ENCODE data around the gene RHOBTB1. TPM values are rescaled to one million over a fixed set of nuclear protein-coding genes. Genes with fewer than 3 reads are reported as not detected.

Gene RHOBTB1
- total and polyA plus RNA-seq, 9 of the 15 experiments (the other 6 are each of a cell fraction or from before 2014, with no cell fraction given), result 1.7 to 11.7 (median 9.3) TPM

- TF ChIP-seq ZBTB12 (CRISPR knock-in tag; IDR thresholded peaks at IDR 0.05), result peak; percentile 50; the same call in 1 of the 2 replicates
- TF ChIP-seq L3MBTL2 (IDR thresholded peaks at IDR 0.05), result peak; percentile 79
- TF ChIP-seq FOXA3 (CRISPR knock-in tag; conservative IDR thresholded peaks at IDR 0.05 in 1 of 2, IDR thresholded peaks at IDR 0.05 in 1 of 2), result peak in 1 of 2 experiments; percentile 43; a peak in 1 of 4 replicates
- TF ChIP-seq FOXK1 (CRISPR knock-in tag; IDR thresholded peaks at IDR 0.05; ENCODE audit: borderline replicate concordance), result peak; percentile 90
- peak; percentile 20; the same call in 1 of the 2 replicates for TF ChIP-seq USF2 (CRISPR knock-in tag; IDR thresholded peaks at IDR 0.05)
- TF ChIP-seq, protein P1, sequence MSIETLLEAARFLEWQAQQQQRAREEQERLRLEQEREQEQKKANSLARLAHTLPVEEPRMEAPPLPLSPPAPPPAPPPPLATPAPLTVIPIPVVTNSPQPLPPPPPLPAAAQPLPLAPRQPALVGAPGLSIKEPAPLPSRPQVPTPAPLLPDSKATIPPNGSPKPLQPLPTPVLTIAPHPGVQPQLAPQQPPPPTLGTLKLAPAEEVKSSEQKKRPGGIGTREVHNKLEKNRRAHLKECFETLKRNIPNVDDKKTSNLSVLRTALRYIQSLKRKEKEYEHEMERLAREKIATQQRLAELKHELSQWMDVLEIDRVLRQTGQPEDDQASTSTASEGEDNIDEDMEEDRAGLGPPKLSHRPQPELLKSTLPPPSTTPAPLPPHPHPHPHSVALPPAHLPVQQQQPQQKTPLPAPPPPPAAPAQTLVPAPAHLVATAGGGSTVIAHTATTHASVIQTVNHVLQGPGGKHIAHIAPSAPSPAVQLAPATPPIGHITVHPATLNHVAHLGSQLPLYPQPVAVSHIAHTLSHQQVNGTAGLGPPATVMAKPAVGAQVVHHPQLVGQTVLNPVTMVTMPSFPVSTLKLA (conservative IDR thresholded peaks at IDR 0.05), result peak; percentile 73 to 85
- peak; percentile 45; the same call in 1 of the 2 replicates for TF ChIP-seq ATF7 (IDR thresholded peaks at IDR 0.05)
- peak in 1 of 2 experiments; percentile 68; a peak in 1 of 4 replicates for TF ChIP-seq FOXK2 (conservative IDR thresholded peaks at IDR 0.05 in 1 of 2, IDR thresholded peaks at IDR 0.05 in 1 of 2; ENCODE audit: low read depth in 2 of 2)
- peak; percentile 91 to 93 for TF ChIP-seq MAZ (CRISPR knock-in tag; conservative IDR thresholded peaks at IDR 0.05 in 1 of 2, IDR thresholded peaks at IDR 0.05 in 1 of 2)
- TF ChIP-seq FIP1L1 (IDR thresholded peaks at IDR 0.05; ENCODE audit: low read depth, low read length, poor library complexity, severe bottlenecking), result peak; percentile 50
- peak; percentile 76; the same call in 1 of the 2 replicates for TF ChIP-seq THAP12 (CRISPR knock-in tag; IDR thresholded peaks at IDR 0.05)
- TF ChIP-seq NKRF (IDR thresholded peaks at IDR 0.05; ENCODE audit: borderline replicate concordance), result 0 out of 2 replicates have a peak, but pooled peaks have one; percentile 15
- TF ChIP-seq TCF15 (CRISPR knock-in tag; IDR thresholded peaks at IDR 0.05), result no peak
- TF ChIP-seq IRF1 (CRISPR knock-in tag; IDR thresholded peaks at IDR 0.05; ENCODE audit: borderline replicate concordance), result peak; percentile 28; the same call in 1 of the 2 replicates
These were observed at the start of gene RHOBTB1 (continued) for GRCh38 chr10:60944058-60944909.

Measured in K562 (cell line).